Dendritic cell treated with granulocyte-macrophage colony-stimulating factor and Interleukin-4, amounts not matched to agents 40 ng/mL and 50 ng/mL, for 4 days (primary cell): ENCODE data around the gene TADA2B.

ENCODE experiments used
- H3K27ac Mint-ChIP-seq: one replicate; pipeline ENCODE4 v1.8.0; 2022; ENCODE audit warnings: mild to moderate bottlenecking, mixed read lengths
- H3K27me3 Mint-ChIP-seq: one replicate; pipeline ENCODE4 v1.8.0; 2022; ENCODE audit warnings: mild to moderate bottlenecking, mixed read lengths
- H3K36me3 Mint-ChIP-seq: one replicate; pipeline ENCODE4 v1.8.0; 2022; ENCODE audit warnings: low read depth, mixed read lengths
- H3K4me1 Mint-ChIP-seq: one replicate; pipeline ENCODE4 v1.8.0; 2022; ENCODE audit warnings: low read depth, mixed read lengths
- H3K4me3 Mint-ChIP-seq: one replicate; pipeline ENCODE4 v1.8.0; 2022; ENCODE audit warnings: mild to moderate bottlenecking, moderate library complexity, mixed read lengths
- H3K9me3 Mint-ChIP-seq: one replicate; pipeline ENCODE4 v1.8.0; 2022; ENCODE audit warnings: mixed read lengths
- intact Hi-C: fragments of 100-400 bp; cut with micrococcal nuclease; formaldehyde crosslinking; loops from one replicate; pipeline ENCODE4 v1.15.0; 2022

Gene TADA2B

DNA sequence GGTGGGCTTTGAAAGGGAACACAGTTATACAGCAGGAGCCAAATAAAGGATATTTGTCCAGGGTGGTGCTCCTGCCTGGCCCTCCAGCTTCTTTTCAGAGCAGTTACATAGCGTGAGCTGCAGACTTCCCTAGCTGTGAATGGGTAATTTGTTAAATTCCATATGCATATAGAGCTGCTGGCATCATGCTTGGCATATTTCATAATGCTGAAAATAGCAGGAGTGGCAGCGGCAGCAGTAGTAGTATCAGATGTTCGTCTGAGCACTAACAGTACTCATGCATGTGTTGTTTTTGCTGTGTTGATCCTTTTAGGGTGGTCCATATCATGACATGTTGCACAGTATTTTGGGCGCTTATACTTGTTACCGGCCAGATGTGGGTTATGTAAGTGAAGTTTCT, 33.6 kb upstream of the TADA2B start:
- Mint-ChIP-seq H3K9me3 (no peaks in the 10 kb centered on the region), H3K4me1 (peaks cover 22% of the 10 kb centered on the region), H3K4me3 (no peak overlapping the region), H3K36me3 (peaks cover 100% of the 10 kb centered on the region), H3K27me3 (no peaks in the 10 kb centered on the region), H3K27ac (peak overlapping the region; percentile 28)
- intact Hi-C loops = no loop called here

DNA sequence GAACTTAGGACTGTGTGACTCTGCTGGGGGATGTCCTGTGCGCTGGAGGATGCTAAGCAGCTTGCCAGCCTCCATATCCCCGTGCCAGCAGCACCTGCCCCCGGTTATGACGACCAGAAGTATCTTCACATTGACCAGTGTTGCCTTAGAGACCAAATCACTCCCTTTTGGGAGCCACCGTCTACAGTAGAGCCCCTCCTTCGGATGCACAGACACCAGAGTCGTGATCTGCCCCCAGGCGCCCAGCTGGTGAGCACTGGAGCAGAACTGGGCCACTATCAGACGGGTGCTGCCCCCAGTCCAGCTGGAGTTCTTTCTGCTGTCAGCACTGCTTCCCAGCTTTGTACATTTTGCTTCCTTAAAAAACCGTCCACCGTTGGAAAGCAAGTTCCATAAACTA, 30.0 kb upstream of the TADA2B start:
- H3K9me3 Mint-ChIP-seq = no peaks in the 10 kb centered on the region
- peaks cover 33% of the 10 kb centered on the region for H3K4me1 Mint-ChIP-seq
- H3K27ac Mint-ChIP-seq = peak overlapping the region; percentile 37
- no peaks in the 10 kb centered on the region for H3K27me3 Mint-ChIP-seq
- peaks cover 100% of the 10 kb centered on the region for H3K36me3 Mint-ChIP-seq
- no peak overlapping the region for H3K4me3 Mint-ChIP-seq
- intact Hi-C loops = no loop called here

DNA sequence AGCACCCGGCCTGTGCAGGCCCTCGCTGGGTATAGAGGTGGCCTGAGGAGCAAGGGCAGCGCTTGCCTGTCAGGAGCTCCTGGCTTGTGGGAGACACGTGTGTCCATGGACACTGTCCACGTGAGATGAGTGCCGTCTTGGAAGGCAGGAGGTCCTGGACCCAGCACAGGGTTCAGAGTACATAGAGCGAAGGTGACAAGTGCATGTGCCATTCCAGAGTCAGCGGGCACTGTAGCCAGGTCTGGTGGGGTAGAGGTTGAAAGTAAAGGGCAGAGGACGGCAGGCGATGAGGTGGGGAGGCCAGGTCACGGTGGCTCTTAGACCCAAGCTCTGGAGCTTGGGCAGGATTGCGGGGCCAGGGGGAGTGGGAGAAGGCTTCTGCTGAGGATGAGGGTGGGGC, 28.4 kb upstream of the TADA2B start:
- Mint-ChIP-seq H3K9me3 (no peaks in the 10 kb centered on the region), H3K4me3 (no peak overlapping the region), H3K27ac (peak overlapping the region; percentile 33), H3K36me3 (peaks cover 100% of the 10 kb centered on the region), H3K4me1 (peaks cover 28% of the 10 kb centered on the region), H3K27me3 (no peaks in the 10 kb centered on the region)
- intact Hi-C loops = no loop called here

DNA sequence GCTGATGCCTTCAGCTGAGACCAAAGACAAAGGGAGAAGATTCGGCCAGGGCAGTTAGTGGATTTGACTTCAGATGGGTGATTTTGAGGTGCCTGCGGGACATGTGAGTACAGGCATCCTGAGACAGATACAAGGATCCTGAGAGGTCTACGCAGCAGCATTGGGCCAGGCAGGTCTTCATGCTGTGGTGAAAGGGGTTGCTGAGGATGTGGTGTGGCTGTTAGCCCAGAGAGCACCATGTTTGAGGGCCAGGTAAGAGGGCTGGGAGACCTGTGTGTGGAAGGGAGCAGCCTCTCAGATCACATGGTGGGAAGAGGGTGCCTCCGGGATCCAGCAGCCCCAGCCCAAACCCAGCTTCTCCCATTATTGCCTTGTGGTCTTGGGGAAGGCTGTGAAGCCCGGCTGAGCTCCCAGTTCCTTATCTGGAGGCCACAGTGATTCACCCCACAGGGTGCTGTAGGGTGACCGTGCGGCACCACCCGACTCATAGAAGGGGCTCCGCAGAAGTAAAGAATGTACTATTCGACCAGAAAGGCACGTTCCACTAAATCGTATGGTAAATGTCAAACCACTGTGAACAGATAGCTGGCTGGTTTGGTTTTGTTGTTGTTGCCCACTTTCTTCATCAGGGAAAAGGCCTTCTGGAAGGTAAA, 27.7 kb upstream of the TADA2B start:
- Mint-ChIP-seq H3K36me3 (peaks cover 100% of the 10 kb centered on the region), H3K27me3 (no peaks in the 10 kb centered on the region), H3K4me3 (no peak overlapping the region), H3K4me1 (peaks cover 28% of the 10 kb centered on the region), H3K27ac (peak overlapping the region; percentile 33), H3K9me3 (no peaks in the 10 kb centered on the region)
- intact Hi-C loops = no loop called here

DNA sequence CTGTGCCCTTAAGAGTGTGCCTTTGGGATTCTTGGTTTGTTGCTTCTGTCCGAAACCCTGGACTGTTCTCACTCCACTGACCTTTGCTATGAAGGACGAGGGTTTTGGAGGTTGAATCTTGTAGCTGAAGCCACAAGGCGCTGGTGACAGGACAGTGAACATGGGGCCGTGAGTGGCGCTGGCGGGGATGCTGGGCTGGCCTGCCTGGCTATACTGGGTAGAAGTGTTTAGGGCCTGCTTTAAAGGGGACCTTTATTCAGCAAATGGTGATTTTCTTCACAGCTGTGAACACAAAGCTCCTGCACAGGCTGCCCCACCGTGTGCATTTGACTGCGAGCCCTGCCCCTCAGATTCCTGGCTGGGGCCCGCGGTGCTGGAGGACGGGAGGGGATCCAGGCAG, 27.1 kb upstream of the TADA2B start:
- H3K36me3 Mint-ChIP-seq = peaks cover 100% of the 10 kb centered on the region
- H3K4me1 Mint-ChIP-seq = peaks cover 28% of the 10 kb centered on the region
- H3K27me3 Mint-ChIP-seq = no peaks in the 10 kb centered on the region
- no peaks in the 10 kb centered on the region for H3K9me3 Mint-ChIP-seq
- no peak overlapping the region for H3K4me3 Mint-ChIP-seq
- intact Hi-C loops = no loop called here
- H3K27ac Mint-ChIP-seq = no peak overlapping the region

DNA sequence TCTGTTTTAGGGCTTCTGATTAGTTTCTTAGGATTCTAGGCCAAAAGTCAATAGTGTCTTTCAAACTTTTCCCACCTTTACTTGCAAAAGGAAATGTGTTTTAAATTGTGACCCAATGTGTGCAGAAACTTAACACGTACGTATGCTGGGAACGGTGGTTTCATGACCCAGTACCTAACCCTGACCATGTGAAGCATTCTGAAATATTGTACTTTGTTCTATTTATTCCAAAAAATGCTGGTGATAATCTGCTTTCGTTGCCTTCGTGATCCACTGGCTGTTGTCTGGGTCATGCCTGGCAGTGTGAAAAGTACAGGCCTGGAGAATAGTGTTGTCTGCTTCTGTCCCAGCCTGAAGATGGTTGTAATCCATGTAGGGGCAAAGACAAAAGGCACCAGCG, 26.7 kb upstream of the TADA2B start:
- Mint-ChIP-seq H3K4me3 (no peak overlapping the region), H3K36me3 (peaks cover 100% of the 10 kb centered on the region), H3K9me3 (no peaks in the 10 kb centered on the region), H3K27me3 (no peaks in the 10 kb centered on the region), H3K27ac (no peak overlapping the region), H3K4me1 (peaks cover 28% of the 10 kb centered on the region)
- intact Hi-C loops = no loop called here

DNA sequence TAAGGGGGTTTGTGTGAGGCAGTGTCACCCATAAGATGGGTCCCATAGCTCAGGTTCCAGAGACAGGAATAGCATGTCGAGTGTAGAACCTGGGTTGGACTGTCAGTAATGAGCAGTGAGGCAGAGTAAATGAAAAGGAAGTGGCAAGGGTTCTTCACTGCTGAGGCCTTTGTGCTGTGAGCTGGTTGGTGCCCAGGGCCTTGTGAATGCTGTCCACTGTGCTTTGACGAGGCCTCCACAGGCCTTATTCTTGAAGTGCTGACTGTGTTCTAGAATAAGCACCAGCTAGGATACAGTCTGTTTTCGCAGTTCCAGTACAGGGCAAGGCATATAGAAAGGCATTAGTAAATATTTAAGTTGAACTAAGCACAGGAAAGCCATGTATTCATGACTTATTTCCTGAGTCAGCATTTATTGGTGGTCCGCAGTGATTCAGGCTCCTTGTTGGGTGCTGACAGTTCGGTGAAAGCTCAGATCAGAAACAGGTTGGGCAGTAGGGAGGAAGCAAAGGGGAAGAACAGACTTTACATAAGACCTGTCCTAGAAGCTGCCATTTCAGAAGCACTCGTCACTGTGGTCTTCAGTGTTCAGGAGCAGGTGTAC, 25.6 kb upstream of the TADA2B start:
- Mint-ChIP-seq H3K27ac (no peak overlapping the region), H3K9me3 (no peaks in the 10 kb centered on the region), H3K36me3 (peaks cover 100% of the 10 kb centered on the region), H3K4me1 (peaks cover 28% of the 10 kb centered on the region), H3K27me3 (no peaks in the 10 kb centered on the region), H3K4me3 (no peak overlapping the region)
- intact Hi-C loops = no loop called here

DNA sequence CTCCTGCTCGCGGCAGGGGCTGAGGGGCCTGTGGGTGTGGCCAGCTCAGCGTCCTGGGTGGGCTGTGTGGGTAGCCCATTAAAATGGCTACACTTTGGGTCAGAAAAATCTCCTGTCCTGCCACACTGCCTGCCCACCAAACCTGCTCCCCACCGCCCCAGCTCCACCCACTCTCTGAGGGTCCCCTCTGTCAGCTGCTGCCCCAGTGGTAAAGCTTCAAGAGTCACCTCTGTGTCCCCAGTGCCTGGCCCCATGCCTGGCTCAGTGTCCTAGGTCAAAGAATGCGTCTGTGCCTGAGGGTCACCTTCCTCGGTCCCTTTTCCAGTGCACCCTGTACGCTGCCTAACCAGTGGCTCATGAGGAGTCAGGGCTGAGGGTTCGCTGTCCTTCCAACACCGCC, 24.9 kb upstream of the TADA2B start:
- intact Hi-C loops = no loop called here
- no peaks in the 10 kb centered on the region for H3K9me3 Mint-ChIP-seq
- peaks cover 24% of the 10 kb centered on the region for H3K4me1 Mint-ChIP-seq
- H3K4me3 Mint-ChIP-seq = no peak overlapping the region
- peaks cover 99% of the 10 kb centered on the region for H3K36me3 Mint-ChIP-seq
- no peaks in the 10 kb centered on the region for H3K27me3 Mint-ChIP-seq
- H3K27ac Mint-ChIP-seq = no peak overlapping the region

DNA sequence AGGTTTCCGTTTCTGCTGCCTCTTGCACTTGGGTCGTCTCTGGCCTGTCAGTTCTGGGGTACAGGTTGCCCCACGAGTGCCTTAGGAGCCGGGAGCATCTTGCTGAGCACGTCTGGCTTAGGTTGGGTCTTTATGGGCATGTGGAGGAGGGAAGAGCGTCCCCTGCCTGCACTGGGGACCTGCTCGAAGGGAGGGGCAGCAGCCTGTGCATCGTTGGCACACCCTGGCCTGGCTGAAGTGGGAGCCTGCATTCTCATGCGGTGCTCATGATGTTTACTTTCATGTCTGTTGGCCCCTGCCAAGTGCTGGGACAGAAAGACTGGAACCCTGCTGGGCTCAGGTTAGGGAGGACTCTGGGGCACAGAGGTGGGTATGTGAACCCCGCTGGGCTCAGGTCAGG, 23.8 kb upstream of the TADA2B start:
- Mint-ChIP-seq H3K27ac (no peak overlapping the region), H3K9me3 (no peaks in the 10 kb centered on the region), H3K4me1 (peaks cover 13% of the 10 kb centered on the region), H3K27me3 (no peaks in the 10 kb centered on the region), H3K36me3 (peaks cover 99% of the 10 kb centered on the region), H3K4me3 (no peak overlapping the region)
- intact Hi-C loops = no loop called here

DNA sequence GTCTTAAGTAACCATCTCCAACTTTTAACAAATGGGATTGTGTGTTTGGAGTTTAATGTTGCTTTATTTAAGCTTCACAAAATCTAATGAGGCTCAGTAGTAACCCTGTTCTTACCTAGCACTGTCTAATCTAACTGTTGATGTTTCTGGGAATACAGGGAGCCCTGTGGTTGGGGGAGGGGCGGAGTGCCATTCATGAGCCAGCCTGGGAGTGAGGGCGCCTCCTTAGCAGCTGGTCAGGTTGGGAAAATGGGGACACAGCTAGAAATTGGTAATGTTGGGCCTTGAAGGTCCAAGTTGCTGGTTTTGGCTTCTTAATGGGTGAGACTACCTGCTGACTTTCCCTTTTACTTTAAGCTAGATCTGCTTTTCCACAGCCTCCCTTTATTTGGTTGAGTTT, 22.9 kb upstream of the TADA2B start:
- Mint-ChIP-seq H3K9me3 (no peaks in the 10 kb centered on the region), H3K27me3 (no peaks in the 10 kb centered on the region), H3K4me1 (peaks cover 4% of the 10 kb centered on the region), H3K4me3 (no peak overlapping the region), H3K36me3 (peaks cover 99% of the 10 kb centered on the region), H3K27ac (no peak overlapping the region)
- intact Hi-C loops = no loop called here

DNA sequence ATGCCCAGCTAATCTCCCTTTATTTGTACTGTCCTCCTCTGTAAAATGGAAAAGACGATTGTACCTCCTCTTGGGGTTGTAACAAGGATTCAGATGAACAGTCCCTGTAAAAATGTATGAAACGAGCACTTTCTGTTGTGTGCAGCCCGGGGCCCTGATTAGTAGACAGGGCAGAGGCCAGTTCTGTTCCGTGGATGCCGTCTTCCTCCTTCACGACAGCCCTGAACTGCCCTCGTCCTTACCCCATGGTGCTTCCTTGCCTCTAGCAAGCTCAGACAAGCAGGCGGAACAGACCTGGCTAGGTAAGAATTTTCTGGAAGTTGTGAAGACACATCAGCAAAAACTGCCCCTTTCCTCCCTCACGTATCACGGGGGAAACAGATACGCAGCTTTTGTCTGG, 22.3 kb upstream of the TADA2B start:
- intact Hi-C loops = no loop called here
- H3K27ac Mint-ChIP-seq = no peak overlapping the region
- H3K4me3 Mint-ChIP-seq = no peak overlapping the region
- peaks cover 99% of the 10 kb centered on the region for H3K36me3 Mint-ChIP-seq
- no peaks in the 10 kb centered on the region for H3K27me3 Mint-ChIP-seq
- H3K4me1 Mint-ChIP-seq = no peaks in the 10 kb centered on the region
- no peaks in the 10 kb centered on the region for H3K9me3 Mint-ChIP-seq

DNA sequence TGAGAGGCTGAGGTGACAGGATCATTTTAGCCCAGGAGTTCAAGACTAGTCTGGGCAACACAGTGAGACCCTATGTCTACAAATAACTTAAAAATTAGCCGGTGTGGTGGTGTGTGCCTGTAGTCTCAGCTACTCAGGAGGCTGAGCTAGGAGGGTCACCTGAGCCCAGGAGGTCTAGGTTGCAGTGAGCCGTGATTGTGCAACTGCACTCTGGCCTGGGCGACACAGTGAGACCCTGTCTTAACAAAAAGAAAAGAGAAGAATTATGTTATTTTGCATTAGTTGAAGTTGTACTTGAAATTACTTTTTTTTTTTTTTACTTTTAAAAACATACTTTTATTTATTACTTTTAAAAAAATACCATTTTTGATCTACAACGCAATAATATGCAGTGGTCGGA, 21.8 kb upstream of the TADA2B start:
- H3K4me3 Mint-ChIP-seq = no peak overlapping the region
- H3K27ac Mint-ChIP-seq = no peak overlapping the region
- H3K36me3 Mint-ChIP-seq = peaks cover 99% of the 10 kb centered on the region
- H3K27me3 Mint-ChIP-seq = no peaks in the 10 kb centered on the region
- intact Hi-C loops = no loop called here
- no peaks in the 10 kb centered on the region for H3K9me3 Mint-ChIP-seq
- no peaks in the 10 kb centered on the region for H3K4me1 Mint-ChIP-seq

DNA sequence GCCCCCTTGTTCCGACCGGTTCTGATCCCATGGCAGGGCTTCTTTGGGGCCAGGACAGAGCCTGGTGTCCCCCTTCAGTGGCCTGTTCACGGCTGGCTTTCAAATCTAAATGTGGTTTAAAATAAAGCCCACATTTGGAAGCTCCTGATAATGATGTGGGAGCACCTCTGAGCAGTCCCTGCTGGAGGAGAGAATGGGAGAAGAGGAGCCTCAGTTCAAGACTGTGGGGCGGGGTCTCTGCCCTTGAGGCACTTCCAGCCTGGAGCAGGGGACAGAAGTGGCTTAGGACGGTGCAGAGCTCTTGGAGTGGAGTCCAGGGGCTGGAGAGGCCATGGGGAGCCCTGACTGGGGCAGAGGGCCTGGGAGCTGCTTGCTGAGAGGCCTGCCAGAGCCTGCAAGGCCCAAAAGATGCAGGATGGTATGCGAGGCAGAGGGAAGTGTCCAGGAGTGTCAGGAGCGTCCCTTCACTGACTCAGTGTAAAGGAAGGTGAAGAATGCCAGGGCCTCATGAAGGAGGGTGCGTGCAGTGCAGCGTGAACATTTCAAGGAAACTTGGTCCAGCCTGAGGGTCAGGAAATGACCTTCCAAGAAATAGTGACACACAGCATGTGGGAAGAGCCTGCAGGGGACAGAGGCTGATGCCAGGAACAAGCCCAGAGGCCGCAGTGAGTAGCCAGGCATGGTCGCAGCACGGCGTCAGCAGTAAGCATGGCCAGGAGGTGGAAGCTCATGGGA, 21.1 kb upstream of the TADA2B start:
- Mint-ChIP-seq H3K27ac (no peak overlapping the region), H3K9me3 (no peaks in the 10 kb centered on the region), H3K36me3 (peaks cover 99% of the 10 kb centered on the region), H3K4me3 (no peak overlapping the region), H3K4me1 (peaks cover 1% of the 10 kb centered on the region), H3K27me3 (no peaks in the 10 kb centered on the region)
- intact Hi-C loops = no loop called here

DNA sequence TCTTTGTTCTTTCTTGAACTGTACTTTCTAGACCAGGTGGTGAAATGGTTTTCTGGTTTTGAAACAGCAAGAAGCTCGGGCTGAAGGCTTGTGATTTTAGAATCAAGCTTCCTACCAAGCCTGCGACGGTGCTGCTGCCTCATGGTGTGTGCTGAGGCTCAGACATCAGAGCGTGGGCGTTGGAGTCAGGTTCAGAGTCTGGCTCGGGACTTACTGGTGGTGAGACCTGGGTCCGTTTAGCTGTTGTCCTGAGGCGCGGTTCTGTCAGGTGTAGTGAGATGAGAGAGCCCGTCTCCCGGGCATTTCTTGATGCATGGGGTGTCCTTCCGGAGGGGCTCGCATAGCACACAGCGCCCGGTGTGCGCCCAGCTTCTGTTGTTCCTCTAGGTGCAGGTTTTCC, 19.7 kb upstream of the TADA2B start:
- intact Hi-C loops = no loop called here
- H3K4me3 Mint-ChIP-seq = no peak overlapping the region
- H3K36me3 Mint-ChIP-seq = peaks cover 99% of the 10 kb centered on the region
- no peaks in the 10 kb centered on the region for H3K27me3 Mint-ChIP-seq
- no peak overlapping the region for H3K27ac Mint-ChIP-seq
- H3K4me1 Mint-ChIP-seq = peaks cover 13% of the 10 kb centered on the region
- H3K9me3 Mint-ChIP-seq = no peaks in the 10 kb centered on the region
